GM15510 (cell line): Measurements from ENCODE around the gene EFNA2.

Experiments
- POLR2A ChIP-seq: IDR thresholded peaks from 3 replicates; pipeline ENCODE4 v1.6.1; 2011; ENCODE audit warnings: borderline replicate concordance; ENCODE audit not compliant: insufficient read length; ENCODE audit errors: extremely low read depth

The EFNA2 gene

DNA sequence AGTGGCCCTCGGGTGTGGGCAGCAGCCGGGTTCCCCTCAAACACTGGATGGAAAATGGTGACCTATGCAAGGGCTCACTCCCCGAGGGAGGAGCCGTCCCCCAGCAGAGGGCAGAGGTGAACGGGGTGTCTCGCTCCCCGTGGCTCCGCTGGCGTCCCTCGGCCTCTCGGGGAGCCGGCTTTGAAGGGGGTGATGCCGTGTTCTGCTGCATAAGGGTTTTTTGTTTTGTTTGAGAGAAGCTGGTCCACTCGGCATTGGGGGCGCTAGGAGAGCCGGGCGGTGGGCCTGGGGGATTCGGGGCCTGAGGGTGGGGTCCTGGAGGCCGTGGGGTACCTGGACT, 4.0 kb downstream of the EFNA2 start:
- no peak for TF ChIP-seq POLR2A

GRCh38 chr19:1290196-1290702, 4.6 kb downstream of the EFNA2 start:
- TF ChIP-seq POLR2A, result no peak

DNA sequence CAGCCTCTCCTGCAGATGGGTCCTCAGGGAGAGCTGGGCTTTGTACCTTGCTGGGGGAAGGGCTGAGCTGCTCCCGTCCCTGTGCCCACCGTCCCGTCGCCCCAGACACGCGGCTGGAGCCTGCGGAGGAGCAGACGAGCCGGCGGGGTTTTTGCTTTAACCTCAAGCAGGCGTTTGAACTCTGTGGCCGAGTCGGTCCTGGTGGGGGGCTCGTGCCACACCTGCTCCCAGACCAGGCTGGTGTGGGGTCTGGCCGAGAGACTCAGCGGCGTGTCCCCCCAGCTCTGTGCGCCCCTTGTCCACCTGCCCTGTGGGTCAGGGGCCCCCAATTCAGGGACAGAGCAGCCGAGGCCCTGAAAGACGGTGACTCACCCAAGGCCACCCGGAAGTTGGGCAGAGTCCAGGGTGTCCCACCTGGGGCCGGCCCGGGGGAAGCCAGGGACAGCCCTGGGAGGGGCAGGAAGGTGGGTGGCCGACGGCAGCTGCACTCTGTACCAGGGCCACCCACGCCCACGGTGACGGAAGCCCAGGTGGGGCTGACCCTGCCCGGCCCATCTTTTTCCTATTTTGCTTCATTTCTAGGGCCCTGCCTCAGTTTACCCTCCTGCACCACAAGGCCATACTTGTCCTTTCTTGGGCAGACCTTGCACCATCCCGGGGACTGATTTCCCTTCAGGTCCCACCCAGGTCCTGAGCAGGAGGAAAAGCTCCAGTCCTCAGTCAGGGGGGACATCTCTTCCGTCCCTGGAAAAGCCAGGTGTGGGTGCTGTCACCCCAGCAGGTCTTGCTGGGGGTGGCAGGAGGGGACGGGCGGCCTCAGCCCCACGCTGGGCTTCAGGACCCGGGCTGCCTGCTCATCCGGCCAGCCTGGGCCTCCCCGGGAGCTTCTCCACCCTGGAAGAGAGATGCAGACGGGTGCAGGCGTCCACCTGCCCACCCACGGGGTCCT, 5.3 kb downstream of the EFNA2 start:
- TF ChIP-seq POLR2A, result no peak

GRCh38 chr19:1291761-1292418, 6.2 kb downstream of the EFNA2 start:
- no peak for TF ChIP-seq POLR2A

DNA sequence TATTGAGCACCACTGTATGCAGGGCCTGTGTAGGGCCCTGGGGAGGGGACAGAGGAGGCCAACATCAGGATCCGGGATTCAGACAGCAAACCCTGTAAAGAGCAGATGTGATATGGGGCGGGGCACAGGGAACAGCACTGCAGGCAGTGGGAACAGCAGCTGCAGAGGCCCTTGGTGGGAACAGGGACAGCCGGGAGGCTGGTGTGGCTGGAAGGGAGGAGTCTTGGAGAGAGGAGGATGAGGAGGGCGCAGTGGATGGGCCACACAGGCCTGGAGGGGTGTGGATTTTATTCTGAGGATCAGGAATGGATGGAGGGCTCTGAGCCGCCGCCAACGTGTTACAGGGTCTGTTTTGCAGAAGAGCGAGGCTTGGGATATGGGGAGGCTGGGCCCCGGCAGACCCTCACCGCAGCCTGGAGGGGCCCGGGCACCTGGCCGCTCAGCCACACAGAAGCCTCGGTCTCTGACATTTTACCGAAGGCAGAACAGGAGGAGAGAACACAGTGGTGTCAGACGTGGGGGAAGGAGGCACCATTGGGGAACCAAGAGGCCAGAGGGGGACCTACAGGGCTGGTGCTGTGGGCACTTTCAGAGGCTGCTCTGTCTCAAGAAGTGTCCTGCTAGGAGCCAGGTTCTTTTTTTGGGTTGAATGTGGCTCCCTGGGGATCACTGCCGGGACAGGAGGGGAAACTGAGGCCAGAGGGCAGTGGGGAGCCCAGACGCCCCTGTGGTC, 6.9 kb downstream of the EFNA2 start:
- TF ChIP-seq POLR2A, result no peak

DNA sequence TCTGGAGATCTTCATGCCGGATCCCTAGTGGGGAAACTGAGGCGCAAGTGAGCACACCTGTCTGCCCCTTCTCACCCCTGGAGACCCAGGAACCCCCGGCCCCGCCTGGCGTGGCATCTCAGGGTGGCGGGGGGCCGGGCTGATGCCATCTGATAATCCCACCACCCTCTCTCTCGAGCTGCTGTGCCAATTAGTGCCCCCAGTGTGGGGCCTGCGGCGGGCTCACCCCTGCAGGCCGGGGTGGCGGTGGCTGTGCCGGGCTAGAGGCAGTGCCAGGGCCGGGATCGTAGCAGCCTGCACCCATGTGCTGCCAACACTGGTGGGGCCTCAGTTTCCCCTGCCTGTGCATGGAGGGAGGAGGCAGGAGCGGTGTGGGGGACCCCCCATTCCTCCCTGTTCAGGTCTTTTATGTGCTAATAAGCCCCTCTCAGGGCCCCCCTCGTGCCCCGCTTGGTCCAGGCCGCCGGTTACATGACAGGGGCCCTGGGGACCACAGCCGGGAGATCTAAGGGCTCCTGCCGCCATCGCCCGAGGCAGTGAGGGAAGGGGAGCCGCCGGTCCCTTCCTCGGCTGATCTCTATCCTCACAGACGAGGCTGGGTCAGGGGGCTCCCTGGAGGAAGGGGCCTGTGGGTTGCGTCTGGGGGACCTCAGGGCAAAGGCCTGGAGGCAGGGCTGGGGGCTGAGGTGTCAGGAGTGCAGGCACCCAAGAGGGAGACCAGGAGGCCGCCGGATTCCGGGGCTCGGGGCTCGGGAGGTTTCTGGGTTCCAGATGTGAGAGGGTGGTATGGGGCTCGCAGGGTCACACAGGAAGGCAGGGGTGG, 8.3 kb downstream of the EFNA2 start:
- no peak for TF ChIP-seq POLR2A

DNA sequence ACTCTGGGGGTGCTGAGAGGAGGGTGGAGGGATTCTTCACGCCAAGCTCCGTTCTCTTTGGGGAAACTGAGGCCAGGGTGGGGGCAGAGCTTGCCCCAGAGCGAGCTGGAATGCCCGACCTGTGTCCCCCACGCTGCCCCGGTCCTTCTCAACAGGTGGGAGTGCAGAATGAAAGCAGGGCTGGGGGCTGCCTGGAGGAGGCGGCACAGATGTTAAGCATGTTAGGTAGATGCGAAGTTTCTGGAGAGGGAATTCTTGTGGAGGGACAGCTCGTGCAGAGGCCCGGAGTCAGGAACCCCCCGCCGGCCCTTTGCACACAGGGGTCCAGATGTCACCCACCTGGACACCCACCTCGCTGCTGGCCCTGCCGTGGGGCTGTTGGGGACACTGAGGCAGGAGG, 9.0 kb downstream of the EFNA2 start:
- TF ChIP-seq POLR2A, result no peak

GRCh38 chr19:1295169-1296012, 9.7 kb downstream of the EFNA2 start:
- TF ChIP-seq POLR2A, result no peak

DNA sequence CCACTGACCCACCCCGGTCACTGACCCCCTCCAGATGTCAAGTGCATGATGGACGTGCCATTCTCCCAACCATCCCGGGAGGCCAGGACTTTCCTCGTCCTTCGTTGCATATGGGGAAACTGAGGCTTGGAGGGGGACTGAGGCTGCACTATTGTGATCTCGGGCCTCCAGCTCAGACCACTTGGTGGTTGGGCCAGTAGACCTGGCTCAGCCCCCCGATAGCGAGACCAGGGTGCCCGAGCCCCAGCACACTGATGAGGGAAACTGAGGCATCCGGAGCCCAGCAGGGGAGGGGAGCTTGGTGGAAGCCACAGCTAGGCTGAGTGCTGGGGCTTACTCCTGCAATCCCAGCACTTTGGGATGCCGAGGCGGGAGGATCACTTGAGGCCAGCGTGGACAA, 10.4 kb downstream of the EFNA2 start:
- TF ChIP-seq POLR2A, result no peak

GRCh38 chr19:1296575-1297271, 11.1 kb downstream of the EFNA2 start:
- no peak for TF ChIP-seq POLR2A

DNA sequence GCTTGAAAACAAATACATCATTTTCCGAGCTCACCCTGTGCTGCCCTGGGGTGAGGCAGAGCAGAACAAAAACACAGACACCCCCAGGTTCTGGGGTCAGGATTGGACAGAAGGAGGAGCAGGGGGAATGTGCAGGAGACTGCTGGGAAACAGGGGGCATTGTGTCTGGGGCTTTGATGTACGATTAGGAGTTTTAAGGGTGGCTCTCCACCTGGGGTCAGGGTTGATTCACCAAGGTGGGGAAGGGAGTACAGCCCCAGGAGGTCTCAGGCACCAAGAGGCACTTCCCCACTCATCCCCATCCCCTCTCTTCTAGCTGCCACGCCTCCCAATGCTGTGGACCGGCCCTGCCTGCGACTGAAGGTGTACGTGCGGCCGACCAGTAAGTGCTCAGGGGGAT, 12.6 kb downstream of the EFNA2 start:
- no peak for TF ChIP-seq POLR2A

DNA sequence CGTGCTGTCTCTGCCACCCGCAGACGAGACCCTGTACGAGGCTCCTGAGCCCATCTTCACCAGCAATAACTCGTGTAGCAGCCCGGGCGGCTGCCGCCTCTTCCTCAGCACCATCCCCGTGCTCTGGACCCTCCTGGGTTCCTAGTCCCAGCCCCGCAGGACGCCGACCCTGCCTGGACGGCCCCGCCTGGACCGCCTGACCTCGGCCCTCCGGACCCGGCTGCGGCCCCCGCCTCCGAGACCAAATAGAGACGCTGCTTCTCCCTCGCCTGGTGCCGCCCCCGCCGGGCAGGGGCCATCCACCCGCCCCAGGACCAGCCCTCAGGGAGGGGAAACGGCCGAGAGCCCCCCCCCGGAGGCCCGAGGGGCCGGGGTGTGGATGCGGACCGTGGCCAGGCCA, 14.1 kb downstream of the EFNA2 start:
- no peak for TF ChIP-seq POLR2A
